GM23338 (cell line): Measurements from ENCODE around the gene MYO5B. TPM values are rescaled to one million over a fixed set of nuclear protein-coding genes. Genes with fewer than 3 reads are reported as not detected.

Experiments
- ATAC-seq: fragments of 200-7000 bp; cut with Tn5 transposase; 3 replicates; pipeline ENCODE4 v1.9.1; 2020
- DNase-seq: peaks from one replicate; pipeline ENCODE4 v3.0.0-alpha.2; 2015; ENCODE audit warnings: low spot score
- H2AFZ ChIP-seq: fragments of 200-600 bp; sonication (generic); 2 replicates; pipeline ENCODE4 v1.8.0; 2016; ENCODE audit warnings: antibody characterized with exemption, mild to moderate bottlenecking, moderate library complexity
- H3F3A ChIP-seq: fragments of 200-600 bp; sonication (generic); replicated peaks from 2 replicates; pipeline ENCODE4 v1.8.0; 2017; ENCODE audit warnings: antibody characterized with exemption, mixed run types, low read depth
- H3K27ac ChIP-seq: fragments of 200-600 bp; sonication (generic); 2 replicates; pipeline ENCODE4 v1.6.1; 2016; ENCODE audit warnings: low read depth
- H3K27me3 ChIP-seq: fragments of 200-600 bp; sonication (generic); 2 replicates; pipeline ENCODE4 v1.8.0; 2016; ENCODE audit warnings: mild to moderate bottlenecking, mixed run types, moderate library complexity; ENCODE audit not compliant: insufficient read depth
- H3K36me3 ChIP-seq: fragments of 200-600 bp; sonication (generic); 2 replicates; pipeline ENCODE4 v1.8.0; 2016; ENCODE audit warnings: mild to moderate bottlenecking; ENCODE audit not compliant: insufficient read depth
- H3K4me1 ChIP-seq: fragments of 200-600 bp; sonication (generic); 2 replicates; pipeline ENCODE4 v1.8.0; 2016; ENCODE audit warnings: mild to moderate bottlenecking, moderate library complexity; ENCODE audit not compliant: insufficient read depth
- H3K4me2 ChIP-seq: fragments of 200-600 bp; sonication (generic); 2 replicates; pipeline ENCODE4 v1.7.1; 2017; ENCODE audit warnings: mixed run types
- H3K4me3 ChIP-seq: fragments of 200-600 bp; sonication (generic); 2 replicates; pipeline ENCODE4 v1.6.1; 2016; ENCODE audit warnings: mixed run types
- H3K79me2 ChIP-seq: fragments of 200-600 bp; sonication (generic); replicated peaks from 2 replicates; pipeline ENCODE4 v1.8.0; 2017; ENCODE audit warnings: mild to moderate bottlenecking; ENCODE audit not compliant: insufficient read depth
- H3K9me2 ChIP-seq: fragments of 200-600 bp; sonication (generic); 2 replicates; pipeline ENCODE4 v1.8.0; 2017; ENCODE audit not compliant: insufficient read depth
- H4K20me1 ChIP-seq: fragments of 200-600 bp; sonication (generic); replicated peaks from 2 replicates; pipeline ENCODE4 v1.8.0; 2017; ENCODE audit warnings: mild to moderate bottlenecking; ENCODE audit not compliant: insufficient read depth
- H3K27ac Mint-ChIP-seq: 2 replicates; pipeline ENCODE4 v1.8.0; 2020; ENCODE audit warnings: inconsistent platforms, mild to moderate bottlenecking, moderate library complexity, mixed read lengths
- H3K27me3 Mint-ChIP-seq: 3 replicates; pipeline ENCODE4 v1.8.0; 2022; ENCODE audit warnings: low read depth, mild to moderate bottlenecking, moderate library complexity, mixed read lengths, inconsistent platforms; ENCODE audit not compliant: insufficient read depth, poor library complexity
- H3K36me3 Mint-ChIP-seq: 3 replicates; pipeline ENCODE4 v1.8.0; 2021; ENCODE audit warnings: low read depth, mild to moderate bottlenecking, inconsistent platforms, moderate library complexity, mixed read lengths
- H3K4me1 Mint-ChIP-seq: 3 replicates; pipeline ENCODE4 v1.8.0; 2020; ENCODE audit warnings: mild to moderate bottlenecking, inconsistent platforms, mixed read lengths
- H3K4me3 Mint-ChIP-seq: 3 replicates; pipeline ENCODE4 v1.8.0; 2021; ENCODE audit warnings: moderate library complexity, mild to moderate bottlenecking, inconsistent platforms, mixed read lengths
- H3K9me3 Mint-ChIP-seq: 3 replicates; pipeline ENCODE4 v1.8.0; 2020; ENCODE audit warnings: moderate library complexity, mild to moderate bottlenecking, inconsistent platforms, mixed read lengths
- CREB1 ChIP-seq: fragments of 250-450 bp; sonication (Bioruptor Pico); IDR thresholded peaks from 2 replicates; pipeline ENCODE4 v1.5.0; 2020; ENCODE audit warnings: low read depth, mild to moderate bottlenecking, moderate library complexity
- ETS1 ChIP-seq: IDR thresholded peaks from 2 replicates; pipeline ENCODE4 v1.6.1; 2016; ENCODE audit warnings: antibody characterized with exemption
- EZH2 ChIP-seq: fragments of 200-600 bp; sonication (generic); IDR thresholded peaks from one replicate; pipeline ENCODE4 v1.8.0; 2017; ENCODE audit warnings: antibody characterized with exemption, mild to moderate bottlenecking, low read depth; ENCODE audit not compliant: unreplicated experiment
- EZH2phosphoT487 ChIP-seq: fragments of 200-600 bp; sonication (generic); IDR thresholded peaks from one replicate; pipeline ENCODE4 v1.8.1; 2018; ENCODE audit warnings: antibody characterized with exemption; ENCODE audit not compliant: unreplicated experiment
- JUNB ChIP-seq: IDR thresholded peaks from one replicate; pipeline ENCODE4 v1.6.1; 2016; ENCODE audit warnings: antibody characterized with exemption; ENCODE audit not compliant: unreplicated experiment
- POLR2AphosphoS5 ChIP-seq: IDR thresholded peaks from 2 replicates; pipeline ENCODE4 v1.6.1; 2016; ENCODE audit warnings: antibody characterized with exemption, low read depth
- STAT1 ChIP-seq: IDR thresholded peaks from one replicate; pipeline ENCODE4 v1.6.1; 2016; ENCODE audit warnings: antibody characterized with exemption; ENCODE audit not compliant: unreplicated experiment
- ZNF331 ChIP-seq: fragments of 250-450 bp; sonication (Bioruptor Pico); IDR thresholded peaks from 2 replicates; pipeline ENCODE4 v1.5.0; 2020; ENCODE audit warnings: low read depth, mild to moderate bottlenecking, moderate library complexity
- ZNF462 ChIP-seq: fragments of 250-450 bp; sonication (Bioruptor Pico); IDR thresholded peaks from 2 replicates; pipeline ENCODE4 v1.5.0; 2020; ENCODE audit warnings: mild to moderate bottlenecking, moderate library complexity
- polyA plus RNA-seq: library from polyadenylated mRNA; unstranded; fragments of >200 nt; fragmentation: Nextera tagmentation; extraction: Ambion mirVana; gene quantifications from 2 replicates; pipeline ENCODE4 v1.2.1, GENCODE V29; 2016
- total RNA-seq: library from RNA; depleted of rRNA; stranded (reverse); fragments of >200 nt; shearing (Covaris generic); gene quantifications from 2 replicates; pipeline ENCODE4 v1.2.3, GENCODE V29; 2014

MYO5B gene
- total and polyA plus RNA-seq, 2 experiments from 2014 or later, result 3.2 to 19.1 TPM

- TF ChIP-seq ZNF462 (CRISPR knock-in tag) (no peak), EZH2 (no peak), ZNF331 (CRISPR knock-in tag) (no peak), POLR2AphosphoS5 (no peak), ETS1 (no peak), JUNB (no peak), EZH2phosphoT487 (no peak)
These were observed 17.5 kb downstream of the MYO5B start (continued) for GRCh38 chr18:50177294-50177992.

GRCh38 chr18:50172367-50172766 is 22.6 kb downstream of the MYO5B start:
- Mint-ChIP-seq H3K9me3 (no peaks in the 10 kb centered on the region), H3K4me3 (no peak overlapping the region), H3K4me1 (peaks cover 3% of the 10 kb centered on the region; the same call in 2 of the 3 replicates), H3K27ac (no peak overlapping the region), H3K27me3 (no peaks in the 10 kb centered on the region), H3K36me3 (no peaks in the 10 kb centered on the region)
- TF ChIP-seq STAT1 (no peak), CREB1 (CRISPR knock-in tag) (no peak)
- no peak overlapping the region for H3K27ac ChIP-seq
- H3K36me3 ChIP-seq, result no peaks in the 10 kb centered on the region
- H3K27me3 ChIP-seq, result no peaks in the 10 kb centered on the region
- DNase-seq (no peak), ATAC-seq (no peak)
- H3F3A ChIP-seq, result no peaks in the 10 kb centered on the region
- no peak overlapping the region for H2AFZ ChIP-seq
- no peaks in the 10 kb centered on the region for H3K9me2 ChIP-seq
- no peak overlapping the region for H3K4me3 ChIP-seq
- no peaks in the 10 kb centered on the region for H3K79me2 ChIP-seq
- no peaks in the 10 kb centered on the region for H3K4me1 ChIP-seq
- H4K20me1 ChIP-seq, result no peaks in the 10 kb centered on the region
- no peak overlapping the region for H3K4me2 ChIP-seq
